Uterine smooth muscle cell (primary cell): ENCODE measurements around the gene SBK1. TPM values are rescaled to one million over a fixed set of nuclear protein-coding genes. Genes with fewer than 3 reads are reported as not detected.

Experiments used
- total RNA-seq: library from RNA; depleted of rRNA; stranded (reverse); fragments of >200 nt; gene quantifications from 2 replicates; pipeline ENCODE4 v1.2.3, GENCODE V29; 2014

The SBK1 gene
- not detected in 2 replicates for total RNA-seq

DNA sequence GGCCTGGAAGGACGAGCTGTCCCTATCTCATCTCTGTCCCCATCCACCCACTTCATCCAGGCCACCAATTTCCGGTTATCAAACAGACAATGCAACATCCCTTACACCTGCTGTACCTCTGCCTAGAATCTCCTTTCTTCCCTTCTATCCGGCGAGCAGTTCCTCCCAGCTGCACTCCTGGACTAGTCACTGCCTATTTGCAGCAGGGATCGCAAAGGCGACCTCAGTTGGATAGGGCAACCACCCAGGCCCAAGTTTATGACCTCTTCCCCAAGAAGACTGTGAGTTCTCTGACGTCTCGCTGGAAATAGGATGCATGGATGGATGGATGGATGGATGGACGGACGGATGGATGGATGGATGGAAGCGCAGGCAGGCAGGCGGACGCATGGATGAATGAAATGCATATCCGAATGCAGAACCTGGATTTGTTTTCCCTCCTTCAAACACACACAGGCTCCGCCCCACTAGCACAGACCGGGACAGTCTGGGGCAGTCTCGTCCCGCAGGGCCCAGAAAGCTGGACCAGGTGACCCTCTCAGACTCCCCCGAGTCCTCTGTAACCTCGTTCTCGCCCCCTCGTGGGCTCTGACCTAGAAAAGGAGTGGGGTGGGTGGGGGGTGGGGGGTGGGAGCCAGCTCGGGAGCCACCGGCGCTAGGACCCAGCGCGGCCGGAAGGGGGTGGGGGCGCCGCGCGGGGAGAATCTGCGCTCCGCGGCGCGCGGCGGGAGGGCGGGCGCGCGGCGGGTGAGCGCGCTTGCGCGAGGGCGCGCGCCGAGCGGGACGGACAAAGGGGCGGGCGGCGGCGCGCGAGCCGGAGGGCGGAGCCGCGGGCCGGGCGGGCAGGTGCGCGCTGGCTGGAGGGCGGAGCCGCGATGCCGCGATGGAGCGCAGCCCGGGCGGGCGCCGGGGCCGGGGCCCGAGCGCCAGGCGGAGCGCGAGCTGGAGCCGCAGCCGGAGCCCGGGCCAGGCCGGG, at the start of gene SBK1:
Gene SBK1, plus strand, starts transcription at position 875 of the 976 bp plus-strand sequence. CDS start 24,867 bp downstream, outside the sequence.

DNA sequence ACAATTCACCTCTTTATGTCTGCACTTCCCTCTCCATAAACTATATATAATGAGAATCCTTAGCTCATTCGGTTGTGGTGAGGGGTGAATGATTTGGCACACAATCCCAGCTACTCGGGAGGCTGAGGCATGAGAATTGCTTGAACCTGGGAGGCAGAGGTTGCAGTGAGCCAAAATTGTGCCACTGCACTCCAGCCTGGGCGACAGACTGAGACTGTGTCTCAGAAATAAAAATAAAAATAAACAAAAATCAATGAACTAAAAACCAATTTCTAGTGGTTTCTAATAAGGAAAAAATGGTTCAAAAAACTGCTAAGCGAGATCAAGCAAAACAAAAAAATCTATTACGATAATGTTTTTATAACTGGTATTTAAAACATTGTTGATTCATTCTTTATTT, 71.1 kb downstream of the SBK1 start, which contains the start of gene NPIPB6:
Gene NPIPB6, minus strand, starts transcription at position 101 of the 400 bp plus-strand sequence. CDS start 686 bp downstream, outside the sequence.

Other genes with a start within 250 kb of the SBK1 start
- not detected in 2 replicates for gene GSG1L, start 228.8 kb upstream of the SBK1 start, total RNA-seq
- 110 and 129 TPM in 2 replicates for gene XPO6, start 80.6 kb upstream of the SBK1 start, total RNA-seq
- gene NPIPB6, start 71.0 kb downstream of the SBK1 start, total RNA-seq: 0.33 and 0.75 TPM in 2 replicates
- gene EIF3CL, start 111.3 kb downstream of the SBK1 start, total RNA-seq: 127 and 171 TPM in 2 replicates
- not detected in 2 replicates for gene NPIPB7, start 179.8 kb downstream of the SBK1 start, total RNA-seq
- 13.3 and 15.1 TPM in 2 replicates for gene CLN3, start 199.5 kb downstream of the SBK1 start, total RNA-seq
- not detected in 2 replicates for gene APOBR, start 202.1 kb downstream of the SBK1 start, total RNA-seq
- gene IL27, start 214.3 kb downstream of the SBK1 start, total RNA-seq: not detected in 2 replicates
- gene NUPR1, start 246.4 kb downstream of the SBK1 start, total RNA-seq: 12.1 and 30.9 TPM in 2 replicates